Raji (cell line): ENCODE data around the gene CDK17.

Experiments
- POLR2A ChIP-seq: IDR thresholded peaks from 2 replicates; pipeline ENCODE4 v1.6.1; 2011; ENCODE audit warnings: low read depth, low read length, control low read depth; ENCODE audit not compliant: insufficient read depth

Gene CDK17

DNA sequence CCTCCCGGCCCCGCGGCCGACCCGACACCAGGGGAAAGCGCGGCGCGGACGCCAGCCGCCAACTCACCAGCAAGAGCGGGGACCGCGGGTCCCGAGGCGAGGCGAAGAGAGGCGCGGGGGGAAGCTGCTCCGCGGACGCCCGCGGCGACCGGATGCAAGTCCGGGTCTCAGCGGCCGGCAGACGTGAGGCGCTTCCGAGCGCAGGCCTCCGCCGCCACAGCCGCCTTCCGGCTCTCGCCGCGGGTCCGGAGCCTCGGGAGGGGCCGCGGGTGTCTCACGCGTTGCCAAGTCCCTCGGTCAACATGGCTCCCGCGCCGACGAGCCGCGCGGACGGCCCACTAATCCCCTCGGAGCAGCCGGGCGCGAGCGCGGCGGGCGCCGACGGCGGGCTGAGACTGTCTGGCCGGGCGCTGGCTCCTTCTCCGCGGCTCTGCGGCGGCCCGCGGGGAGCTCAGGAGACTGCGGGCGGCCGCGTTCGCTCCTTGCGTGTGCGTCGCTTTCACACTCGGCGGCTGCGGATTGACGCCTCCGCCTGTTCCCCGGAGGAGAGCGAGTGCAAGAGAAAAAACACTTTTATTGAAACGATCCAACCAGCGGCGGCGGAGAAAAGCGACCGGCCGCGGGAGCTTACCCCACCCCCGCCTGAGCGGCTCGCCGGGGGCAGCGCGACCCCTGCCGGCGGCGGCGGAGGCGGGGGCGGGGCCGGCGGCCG lies at the start of gene CDK17:
CDK17 (minus strand) TSS at position 521 of the 712 bp plus-strand sequence. CDS start 65,603 bp downstream, outside the sequence.
- peak; percentile 65 for TF ChIP-seq POLR2A

DNA sequence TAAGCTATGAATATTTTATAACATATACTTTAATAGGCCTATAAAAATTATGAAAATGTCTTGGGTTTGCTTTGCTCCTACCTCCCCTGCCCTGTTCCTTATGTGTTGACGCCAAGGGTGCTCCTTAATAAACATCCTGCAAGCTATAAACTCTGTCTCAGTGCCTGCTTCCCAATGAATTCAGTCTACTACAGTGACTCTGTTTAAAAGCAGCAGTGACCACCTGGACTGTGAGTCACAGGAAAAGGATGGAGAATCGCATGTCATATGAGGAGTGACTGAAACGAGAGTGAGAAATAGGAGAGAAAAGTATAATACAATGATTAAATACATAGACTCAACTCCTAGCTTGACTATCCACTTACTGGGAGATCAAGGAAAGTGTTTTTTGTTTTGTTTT lies 48.1 kb upstream of the CDK17 start:
- TF ChIP-seq POLR2A = no peak

DNA sequence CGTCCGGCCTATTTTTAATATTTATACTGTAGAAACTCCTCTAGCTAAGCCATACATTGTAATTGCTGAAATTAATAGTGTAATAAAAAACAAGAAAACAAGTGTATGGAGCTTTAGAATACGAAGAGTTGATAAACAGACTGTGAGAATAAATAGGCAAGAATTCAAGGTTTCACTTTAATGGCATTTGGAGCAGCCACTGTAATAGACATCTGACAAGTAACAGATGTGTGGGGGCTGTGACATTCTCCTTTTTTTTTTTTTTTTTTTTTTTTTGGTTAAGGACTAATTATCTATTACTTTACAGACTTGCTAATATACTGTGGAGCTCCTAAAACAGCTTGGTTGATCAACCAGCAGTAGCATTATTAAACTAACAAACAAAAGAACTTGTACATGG lies 47.0 kb upstream of the CDK17 start:
- TF ChIP-seq POLR2A = no peak

DNA sequence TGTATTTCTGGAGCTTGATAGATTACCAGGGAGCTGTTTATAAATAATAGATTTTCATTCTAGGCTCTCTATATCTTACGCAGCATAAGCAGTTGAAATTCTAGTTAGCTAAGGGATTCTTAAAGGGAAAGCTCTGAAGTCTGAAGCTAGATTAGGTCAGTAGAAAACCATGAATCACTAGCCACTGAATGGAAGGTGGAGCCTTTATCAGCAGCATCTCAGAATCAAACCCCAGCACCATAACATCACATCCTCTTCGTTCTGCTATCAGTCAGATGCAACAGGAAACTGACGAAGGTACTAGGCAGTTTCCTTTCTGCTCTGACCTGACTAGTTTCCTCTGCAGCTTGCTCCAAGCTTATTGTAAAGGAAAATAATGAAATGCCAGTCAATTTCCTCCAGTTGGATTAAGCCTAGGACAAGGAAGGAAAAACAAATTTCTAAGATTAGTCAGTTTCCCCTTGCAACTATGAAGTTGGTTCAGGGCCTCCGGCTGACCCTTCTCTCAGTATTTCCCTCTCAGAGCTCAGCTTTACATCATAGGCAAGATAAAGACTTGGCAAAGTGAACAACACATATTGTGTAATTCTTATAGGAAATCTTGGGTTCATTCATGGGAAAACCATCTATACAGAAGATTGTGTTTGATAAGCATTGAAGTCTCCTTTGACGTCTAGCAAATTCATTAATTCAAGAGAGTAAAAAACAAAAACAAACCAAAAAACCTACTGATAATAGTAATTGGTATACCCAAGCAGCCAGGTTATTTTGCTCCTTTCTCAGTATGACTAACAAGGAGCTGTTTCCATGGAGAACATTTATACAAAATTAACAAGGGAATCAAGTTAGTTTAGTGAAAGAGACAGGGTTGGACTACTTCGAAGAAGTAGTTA lies 45.7 kb upstream of the CDK17 start:
- no peak for TF ChIP-seq POLR2A

DNA sequence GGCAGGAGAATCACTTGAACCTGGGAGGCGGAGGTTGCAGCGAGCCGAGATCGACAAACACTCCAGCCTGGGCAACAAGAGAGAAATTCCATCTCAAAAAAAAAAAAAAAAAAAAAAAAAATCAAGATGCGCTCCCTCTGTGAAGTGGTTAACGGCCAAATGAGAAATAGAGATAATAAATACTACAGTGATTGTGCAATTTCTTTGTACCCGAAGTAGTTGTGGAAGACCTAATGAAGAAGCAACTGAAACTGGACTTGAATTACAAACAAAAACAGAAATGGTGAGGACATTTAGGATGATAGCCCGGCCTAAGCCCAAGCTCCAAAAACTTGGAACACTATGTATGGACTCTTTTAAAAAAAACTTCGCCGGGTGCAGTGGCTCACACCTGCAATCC lies 44.2 kb upstream of the CDK17 start:
- TF ChIP-seq POLR2A = no peak

DNA sequence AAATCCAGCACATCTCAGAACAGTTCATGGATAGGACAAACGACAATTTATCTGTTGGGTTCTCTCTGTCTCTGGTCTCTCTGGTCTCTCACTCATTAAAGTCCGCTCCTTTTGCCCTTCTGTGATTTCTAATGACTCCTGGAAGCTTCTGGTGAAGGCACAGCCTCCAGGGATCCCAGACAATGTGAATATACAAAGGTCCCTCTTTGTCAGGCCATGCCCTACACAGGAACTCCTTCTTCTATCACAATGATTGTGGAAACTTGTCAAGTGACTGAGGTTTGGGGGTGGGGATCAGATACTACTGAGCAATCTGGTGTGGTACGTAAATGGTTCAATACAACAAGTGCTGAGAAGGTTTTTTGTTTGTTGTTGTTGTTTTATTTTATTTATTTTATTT lies 42.7 kb upstream of the CDK17 start:
- TF ChIP-seq POLR2A = no peak

DNA sequence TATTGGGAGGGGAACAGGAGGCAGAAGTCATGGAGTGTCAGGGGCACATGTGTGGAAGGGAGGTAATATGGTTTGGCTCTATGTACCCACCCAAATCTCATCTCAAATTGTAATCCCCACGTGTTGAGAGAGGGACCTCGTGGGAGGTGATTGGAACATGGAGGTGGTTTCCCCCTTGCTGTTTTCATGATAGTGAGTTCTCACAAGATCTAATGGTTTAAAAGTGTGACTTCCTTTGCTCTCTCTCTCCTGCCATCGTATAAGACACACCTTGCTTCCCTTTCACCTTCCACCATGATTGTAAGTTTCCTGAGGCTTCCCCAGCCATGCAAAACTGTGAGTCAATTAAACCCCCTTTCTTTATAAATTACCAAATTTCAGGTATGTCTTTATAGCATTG lies 41.6 kb upstream of the CDK17 start:
- TF ChIP-seq POLR2A = no peak

DNA sequence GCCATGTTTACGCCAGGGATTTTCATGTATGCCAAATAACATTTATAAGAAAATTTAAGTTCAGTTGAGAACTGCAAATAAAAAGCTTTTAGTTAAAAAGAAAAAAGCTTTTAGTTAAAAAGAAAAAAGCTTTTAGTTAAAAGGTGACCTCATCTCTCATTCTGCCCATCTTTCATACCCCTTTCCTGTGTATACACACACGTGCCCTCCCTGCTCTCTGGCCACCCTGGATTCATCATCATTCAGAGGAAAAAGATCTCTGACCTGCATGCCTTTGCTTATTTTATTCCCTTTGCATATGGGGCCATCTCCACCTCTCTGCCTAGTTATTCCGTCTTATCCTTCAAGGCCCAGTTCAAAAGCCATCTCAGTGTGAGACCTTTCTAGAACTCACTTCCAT lies 38.1 kb upstream of the CDK17 start:
- no peak for TF ChIP-seq POLR2A

DNA sequence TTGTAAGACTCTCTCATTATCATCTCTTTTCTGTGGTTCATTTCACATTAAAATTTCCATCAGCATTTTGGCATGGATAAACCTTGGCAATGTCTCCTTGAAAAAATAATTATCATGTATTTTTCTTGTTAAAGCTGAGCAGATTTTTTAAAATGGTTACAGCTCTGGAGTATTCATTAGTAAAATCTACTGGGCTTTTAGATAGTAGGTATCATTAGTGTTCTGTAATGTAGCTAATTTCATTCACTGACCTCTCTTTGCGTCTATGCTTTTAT lies 36.9 kb upstream of the CDK17 start:
- no peak for TF ChIP-seq POLR2A

DNA sequence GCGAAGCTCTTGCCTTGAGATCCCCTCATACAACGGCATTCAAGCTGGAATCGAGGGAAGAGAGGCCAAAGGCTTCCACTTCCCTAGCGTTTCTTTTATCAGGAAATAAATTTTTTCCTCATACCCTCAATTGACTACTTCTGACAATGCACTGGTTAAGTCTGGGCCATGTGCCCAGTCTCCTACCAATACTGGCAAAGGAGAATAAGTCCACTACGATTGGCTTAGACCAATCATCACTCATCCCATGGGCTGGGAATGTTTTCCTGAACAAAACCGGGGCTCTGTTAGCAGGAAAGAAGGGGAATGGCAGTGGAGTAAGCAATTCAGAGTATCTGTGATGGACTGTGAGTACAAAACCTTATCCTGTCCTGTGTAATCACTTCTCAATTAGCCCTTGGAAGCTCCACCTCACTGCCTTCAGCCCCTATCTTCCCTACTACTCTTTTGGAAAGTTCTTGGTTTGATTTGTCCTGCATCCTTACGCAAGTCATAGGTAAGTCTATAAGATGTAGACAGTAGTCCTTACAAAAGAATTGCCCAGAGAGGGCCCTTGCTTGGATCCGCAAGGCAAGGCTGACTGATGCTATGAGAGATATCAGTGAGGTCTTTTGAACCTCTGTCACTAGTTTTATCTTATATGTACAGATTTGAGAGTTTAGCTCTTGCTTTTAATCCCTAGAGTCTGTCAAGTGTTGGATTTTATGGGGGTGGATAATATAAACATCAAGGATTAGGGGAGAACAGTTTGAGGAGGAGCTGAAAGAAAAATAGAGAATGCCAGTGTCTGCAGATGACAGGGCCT lies 36.3 kb upstream of the CDK17 start:
- TF ChIP-seq POLR2A = no peak

DNA sequence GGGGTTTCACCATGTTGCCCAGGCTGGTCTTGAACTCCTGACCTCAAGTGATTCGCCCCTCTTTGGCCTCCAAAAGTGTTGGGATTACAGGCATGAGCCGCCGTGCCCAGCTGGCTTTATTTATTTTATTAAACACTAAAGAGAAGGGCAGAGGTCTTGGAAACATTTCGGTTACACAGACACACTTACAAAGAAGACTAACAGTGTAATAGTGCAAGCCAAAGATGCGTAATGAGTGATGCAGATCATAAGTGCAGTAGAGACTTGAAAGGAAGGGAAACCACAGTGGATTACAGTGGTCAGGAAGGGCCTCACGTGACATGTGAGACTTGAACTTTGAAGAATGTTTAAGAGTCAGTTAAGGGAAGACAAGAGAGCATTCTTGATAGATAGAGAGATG lies 33.9 kb upstream of the CDK17 start:
- TF ChIP-seq POLR2A = no peak

DNA sequence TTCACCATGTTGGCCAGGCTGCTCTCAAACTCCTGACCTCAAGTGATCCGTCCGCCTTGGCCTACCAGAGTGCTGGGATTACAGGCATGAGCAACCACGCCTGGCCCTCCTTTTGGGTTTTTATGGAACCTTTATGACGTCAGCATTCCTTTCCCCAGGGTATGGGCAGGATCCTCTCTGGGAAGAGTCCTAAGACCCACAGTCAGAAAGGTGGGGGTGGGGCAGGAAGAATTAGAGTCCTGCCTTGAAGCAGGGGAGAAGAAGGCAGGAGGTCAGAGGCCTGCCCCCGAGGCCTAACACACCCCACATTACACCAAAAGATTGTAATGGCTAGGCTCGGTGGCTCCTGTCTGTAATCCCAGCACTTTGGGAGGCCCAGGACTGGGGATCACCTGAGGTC lies 30.8 kb upstream of the CDK17 start:
- TF ChIP-seq POLR2A = no peak

DNA sequence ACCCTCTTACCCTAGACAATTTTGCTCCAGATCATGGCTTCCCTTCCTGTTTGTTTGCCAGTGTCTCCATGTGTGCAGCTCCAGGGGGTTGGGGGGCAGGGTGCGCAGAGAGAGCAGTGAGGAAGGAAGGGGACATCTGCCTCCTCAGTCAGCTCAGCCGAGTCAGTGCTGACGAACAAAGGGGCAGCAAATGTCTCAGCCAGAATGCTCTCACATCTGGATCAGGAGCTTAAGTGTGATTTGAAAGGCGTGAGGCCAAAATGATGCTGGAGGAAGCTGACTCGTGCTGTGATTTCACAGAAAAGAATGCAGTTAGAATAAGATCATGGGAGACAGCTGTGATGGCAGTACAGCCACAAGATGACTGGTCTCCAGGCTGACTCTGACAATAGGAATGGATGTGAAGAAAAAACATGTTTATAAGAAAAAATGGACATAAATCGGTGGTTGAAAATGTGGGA lies 27.1 kb upstream of the CDK17 start:
- no peak for TF ChIP-seq POLR2A

DNA sequence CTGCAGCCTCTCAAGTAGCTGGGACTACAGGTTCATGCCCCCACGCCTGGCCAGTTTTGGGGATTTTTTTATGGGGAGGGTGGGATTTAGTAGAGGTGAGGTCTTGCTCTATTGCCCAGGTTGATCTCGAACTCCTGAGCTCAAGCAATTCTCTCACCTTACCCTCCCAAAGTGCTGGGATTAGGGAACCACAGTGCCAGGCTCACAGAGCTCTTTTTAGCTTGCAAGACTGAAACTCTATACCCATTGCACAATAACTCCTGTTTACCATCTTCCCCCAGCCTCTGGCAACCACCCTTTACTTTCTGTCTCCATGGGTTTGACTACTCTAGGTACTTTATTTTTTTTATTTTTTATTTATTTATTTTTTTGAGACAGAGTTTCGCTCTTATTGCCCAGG lies 25.7 kb upstream of the CDK17 start:
- no peak for TF ChIP-seq POLR2A

DNA sequence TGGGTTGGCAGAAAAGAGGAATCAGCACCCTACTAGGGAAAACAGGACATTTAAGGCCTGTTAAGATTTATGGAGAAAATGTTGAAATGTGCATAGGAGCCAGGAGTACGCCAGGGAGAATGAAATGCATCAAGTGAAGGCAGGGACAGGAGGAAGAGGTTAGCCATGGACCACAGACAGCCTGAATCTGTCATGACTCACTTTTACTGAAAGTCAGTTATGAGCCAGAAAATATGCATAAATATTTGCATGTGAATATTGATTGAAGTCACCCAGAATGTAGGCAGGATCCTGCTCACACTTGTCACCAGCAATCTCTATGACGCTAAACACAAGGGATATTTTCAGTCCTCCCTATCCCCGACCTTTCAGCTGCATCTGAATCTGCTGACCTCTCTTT lies 25.1 kb upstream of the CDK17 start:
- TF ChIP-seq POLR2A = no peak

DNA sequence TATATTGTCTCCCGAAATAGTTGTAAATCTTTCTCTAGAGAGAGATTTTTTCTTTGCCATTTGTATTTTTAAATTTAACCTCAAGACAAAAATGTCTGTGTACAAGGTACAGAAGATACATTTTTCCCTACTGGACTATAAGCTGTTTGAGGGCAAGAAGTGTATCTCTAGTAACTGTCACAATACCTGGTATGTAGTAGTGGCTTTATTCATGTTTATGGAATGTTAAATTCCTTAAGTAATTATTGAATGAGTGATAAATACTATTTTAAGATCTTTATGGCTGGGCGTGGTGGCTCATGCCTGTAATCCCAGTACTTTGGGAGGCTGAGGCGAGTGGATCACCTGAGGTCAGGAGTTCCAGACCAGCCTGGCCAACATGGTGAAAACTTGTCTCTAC lies 24.4 kb upstream of the CDK17 start:
- TF ChIP-seq POLR2A = no peak
